Measurements from ENCODE around the gene LURAP1L.

DNA sequence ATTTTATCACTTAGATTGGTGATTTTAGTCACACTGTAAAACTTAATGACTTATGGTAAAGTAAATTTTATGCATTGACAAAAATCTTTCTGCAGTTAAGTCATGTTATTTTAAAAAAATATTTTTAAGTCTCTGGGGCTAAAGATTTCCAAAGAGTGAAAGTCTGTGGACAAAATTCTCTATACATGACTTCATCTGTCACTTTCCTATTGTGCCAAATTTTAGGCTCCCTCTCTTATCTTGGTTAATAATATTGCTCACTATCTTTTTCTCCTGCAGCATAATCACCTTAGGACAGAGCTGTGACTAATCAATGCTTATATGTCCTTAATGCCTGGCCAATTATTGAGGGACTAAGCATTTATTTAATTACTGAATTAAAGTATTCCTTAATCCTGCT lies 15.2 kb downstream of the LURAP1L start:
- TF ChIP-seq POLR2A (IDR thresholded peaks at IDR 0.05; ENCODE audit: low read length): no peak
- TF ChIP-seq SMC3 (IDR thresholded peaks at IDR 0.05): no peak
- no peak for TF ChIP-seq NFE2L2 (conservative IDR thresholded peaks at IDR 0.05; ENCODE audit: low read length)
- TF ChIP-seq, protein P1, sequence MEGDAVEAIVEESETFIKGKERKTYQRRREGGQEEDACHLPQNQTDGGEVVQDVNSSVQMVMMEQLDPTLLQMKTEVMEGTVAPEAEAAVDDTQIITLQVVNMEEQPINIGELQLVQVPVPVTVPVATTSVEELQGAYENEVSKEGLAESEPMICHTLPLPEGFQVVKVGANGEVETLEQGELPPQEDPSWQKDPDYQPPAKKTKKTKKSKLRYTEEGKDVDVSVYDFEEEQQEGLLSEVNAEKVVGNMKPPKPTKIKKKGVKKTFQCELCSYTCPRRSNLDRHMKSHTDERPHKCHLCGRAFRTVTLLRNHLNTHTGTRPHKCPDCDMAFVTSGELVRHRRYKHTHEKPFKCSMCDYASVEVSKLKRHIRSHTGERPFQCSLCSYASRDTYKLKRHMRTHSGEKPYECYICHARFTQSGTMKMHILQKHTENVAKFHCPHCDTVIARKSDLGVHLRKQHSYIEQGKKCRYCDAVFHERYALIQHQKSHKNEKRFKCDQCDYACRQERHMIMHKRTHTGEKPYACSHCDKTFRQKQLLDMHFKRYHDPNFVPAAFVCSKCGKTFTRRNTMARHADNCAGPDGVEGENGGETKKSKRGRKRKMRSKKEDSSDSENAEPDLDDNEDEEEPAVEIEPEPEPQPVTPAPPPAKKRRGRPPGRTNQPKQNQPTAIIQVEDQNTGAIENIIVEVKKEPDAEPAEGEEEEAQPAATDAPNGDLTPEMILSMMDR (IDR thresholded peaks at IDR 0.05): no peak
